Body of pancreas (tissue), 4 donors: ENCODE measurements around the gene KLB.
"Not testable (repeated sequence)": the region's sequence is repeated elsewhere in the genome, so short reads cannot be mapped to it uniquely, and the experiment has no call there.

Experiments
- POLR2A ChIP-seq, 3 donors: fragments of 450-650 bp; IDR thresholded peaks; one replicate each; pipeline ENCODE4 v1.6.1; 2016; ENCODE audit warnings: antibody characterized with exemption in 3 of 3, mild to moderate bottlenecking in 2 of 3
- TF ChIP-seq, protein P1 (sequence below), 7 experiments: fragments of 450-650 bp in 4 of 7; fragments of 200-600 bp in 3 of 7; sonication (generic) in 3 of 7; IDR thresholded peaks; one replicate each; pipeline ENCODE4 v1.5.1; 2016 to 2019; ENCODE audit warnings: antibody characterized with exemption in 7 of 7

DNA sequence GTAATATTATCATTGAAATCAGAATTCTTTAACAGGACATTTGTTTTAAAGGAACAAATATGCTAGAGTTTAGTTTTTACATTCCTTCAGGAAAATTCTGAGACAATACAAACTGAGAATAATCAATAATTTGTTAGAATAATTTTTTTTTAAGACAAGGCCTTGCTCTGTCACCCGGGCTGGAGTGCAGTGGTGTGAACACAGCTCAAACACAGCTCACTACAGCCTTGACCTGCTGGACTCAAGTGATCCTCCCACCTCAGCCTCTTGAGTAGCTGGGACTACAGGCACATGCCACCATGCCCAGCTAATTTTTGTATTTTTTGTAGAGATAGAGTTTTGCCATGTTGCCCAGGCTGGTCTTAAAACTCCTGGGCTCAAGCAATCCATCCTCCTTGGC lies 18.6 kb downstream of the KLB start:
- TF ChIP-seq, protein P1, sequence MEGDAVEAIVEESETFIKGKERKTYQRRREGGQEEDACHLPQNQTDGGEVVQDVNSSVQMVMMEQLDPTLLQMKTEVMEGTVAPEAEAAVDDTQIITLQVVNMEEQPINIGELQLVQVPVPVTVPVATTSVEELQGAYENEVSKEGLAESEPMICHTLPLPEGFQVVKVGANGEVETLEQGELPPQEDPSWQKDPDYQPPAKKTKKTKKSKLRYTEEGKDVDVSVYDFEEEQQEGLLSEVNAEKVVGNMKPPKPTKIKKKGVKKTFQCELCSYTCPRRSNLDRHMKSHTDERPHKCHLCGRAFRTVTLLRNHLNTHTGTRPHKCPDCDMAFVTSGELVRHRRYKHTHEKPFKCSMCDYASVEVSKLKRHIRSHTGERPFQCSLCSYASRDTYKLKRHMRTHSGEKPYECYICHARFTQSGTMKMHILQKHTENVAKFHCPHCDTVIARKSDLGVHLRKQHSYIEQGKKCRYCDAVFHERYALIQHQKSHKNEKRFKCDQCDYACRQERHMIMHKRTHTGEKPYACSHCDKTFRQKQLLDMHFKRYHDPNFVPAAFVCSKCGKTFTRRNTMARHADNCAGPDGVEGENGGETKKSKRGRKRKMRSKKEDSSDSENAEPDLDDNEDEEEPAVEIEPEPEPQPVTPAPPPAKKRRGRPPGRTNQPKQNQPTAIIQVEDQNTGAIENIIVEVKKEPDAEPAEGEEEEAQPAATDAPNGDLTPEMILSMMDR (IDR thresholded peaks at IDR 0.05): not testable (repeated sequence)
- TF ChIP-seq POLR2A (IDR thresholded peaks at IDR 0.05): not testable (repeated sequence)
